A549 (cell line): ENCODE measurements around the gene CEP112.

Source experiments
- BHLHE40 ChIP-seq: IDR thresholded peaks from 2 replicates; pipeline ENCODE4 v1.6.1; 2012; ENCODE audit warnings: low read depth, low read length, inconsistent platforms
- CEBPB ChIP-seq, 2 experiments: fragments of >200 bp in 1 of 2; sonication (Bioruptor Twin) in 1 of 2; formaldehyde crosslinking in 1 of 2; IDR thresholded peaks; 2 replicates each; pipeline ENCODE4 v1.6.1; 2012 to 2016
- CHD2 ChIP-seq: fragments of 150-350 bp; IDR thresholded peaks from 2 replicates; pipeline ENCODE4 v1.6.1; 2014; ENCODE audit warnings: low read length; ENCODE audit not compliant: partially characterized antibody
- HDAC2 ChIP-seq: fragments of 200-600 bp; sonication (generic); IDR thresholded peaks from 2 replicates; pipeline ENCODE4 v1.6.1; 2016
- HOXB5 ChIP-seq: fragments of 250-450 bp; sonication (Bioruptor Pico); IDR thresholded peaks from 2 replicates; pipeline ENCODE4 v1.5.0; 2020; ENCODE audit warnings: mild to moderate bottlenecking, moderate library complexity
- KDM1A ChIP-seq: fragments of 200-600 bp; sonication (generic); IDR thresholded peaks from 2 replicates; pipeline ENCODE4 v1.6.1; 2016; ENCODE audit warnings: low read depth, mild to moderate bottlenecking
- POLR2A ChIP-seq: IDR thresholded peaks from 2 replicates; pipeline ENCODE4 v1.6.1; 2012; ENCODE audit warnings: mild to moderate bottlenecking, low read length
- RAD21 ChIP-seq, 2 experiments: fragments of >200 bp in 1 of 2; sonication (Bioruptor Twin) in 1 of 2; formaldehyde crosslinking in 1 of 2; IDR thresholded peaks in 1 of 2; conservative IDR thresholded peaks in 1 of 2; 2 replicates in 1 of 2; 3 replicates in 1 of 2; pipeline ENCODE4 v1.6.1; 2012 to 2018; ENCODE audit warnings: inconsistent platforms in 1 of 2
- RFX5 ChIP-seq: fragments of 450-650 bp; IDR thresholded peaks from 2 replicates; pipeline ENCODE4 v1.7.1; 2014; ENCODE audit warnings: antibody characterized with exemption, mild to moderate bottlenecking, moderate library complexity
- SMC3 ChIP-seq: fragments of >200 bp; sonication (Bioruptor Twin); formaldehyde crosslinking; IDR thresholded peaks from 3 replicates; pipeline ENCODE4 v1.6.1; 2018; ENCODE audit warnings: inconsistent platforms
- SREBF2 ChIP-seq: fragments of 450-650 bp; IDR thresholded peaks from 2 replicates; pipeline ENCODE4 v1.6.1; 2014; ENCODE audit warnings: mild to moderate bottlenecking, moderate library complexity
- TF ChIP-seq, protein P1 (sequence below): fragments of >200 bp; sonication (Bioruptor Twin); formaldehyde crosslinking; IDR thresholded peaks from 3 replicates; pipeline ENCODE4 v1.5.1; 2016
- TF ChIP-seq, protein P2 (sequence below): IDR thresholded peaks from 2 replicates; pipeline ENCODE4 v1.6.1; 2012

DNA sequence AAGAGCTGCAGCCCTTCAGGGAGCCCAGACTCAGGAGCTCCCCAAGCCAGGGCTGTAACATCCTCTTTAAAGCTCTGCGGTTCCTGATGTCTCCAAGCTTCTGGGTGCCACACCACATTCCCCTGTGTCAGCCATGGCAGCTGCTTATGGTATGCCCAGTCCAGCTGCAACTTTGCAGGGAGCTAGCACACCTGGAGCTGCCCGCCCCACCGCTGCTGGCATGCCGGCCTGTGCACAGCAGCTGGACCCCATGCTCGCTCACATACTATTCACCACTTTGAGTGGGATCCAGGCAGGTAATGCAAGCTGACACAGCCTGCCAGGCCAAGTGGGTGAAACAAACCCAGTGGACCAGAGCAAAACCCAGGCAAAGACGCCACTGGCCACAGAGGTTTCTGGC lies 324.9 kb downstream of the CEP112 start:
- TF ChIP-seq, protein P1, sequence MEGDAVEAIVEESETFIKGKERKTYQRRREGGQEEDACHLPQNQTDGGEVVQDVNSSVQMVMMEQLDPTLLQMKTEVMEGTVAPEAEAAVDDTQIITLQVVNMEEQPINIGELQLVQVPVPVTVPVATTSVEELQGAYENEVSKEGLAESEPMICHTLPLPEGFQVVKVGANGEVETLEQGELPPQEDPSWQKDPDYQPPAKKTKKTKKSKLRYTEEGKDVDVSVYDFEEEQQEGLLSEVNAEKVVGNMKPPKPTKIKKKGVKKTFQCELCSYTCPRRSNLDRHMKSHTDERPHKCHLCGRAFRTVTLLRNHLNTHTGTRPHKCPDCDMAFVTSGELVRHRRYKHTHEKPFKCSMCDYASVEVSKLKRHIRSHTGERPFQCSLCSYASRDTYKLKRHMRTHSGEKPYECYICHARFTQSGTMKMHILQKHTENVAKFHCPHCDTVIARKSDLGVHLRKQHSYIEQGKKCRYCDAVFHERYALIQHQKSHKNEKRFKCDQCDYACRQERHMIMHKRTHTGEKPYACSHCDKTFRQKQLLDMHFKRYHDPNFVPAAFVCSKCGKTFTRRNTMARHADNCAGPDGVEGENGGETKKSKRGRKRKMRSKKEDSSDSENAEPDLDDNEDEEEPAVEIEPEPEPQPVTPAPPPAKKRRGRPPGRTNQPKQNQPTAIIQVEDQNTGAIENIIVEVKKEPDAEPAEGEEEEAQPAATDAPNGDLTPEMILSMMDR, result no peak
- TF ChIP-seq POLR2A (no peak), RFX5 (no peak), HOXB5 (CRISPR knock-in tag) (no peak), CHD2 (no peak), SREBF2 (no peak), KDM1A (no peak), CEBPB (IDR thresholded peaks at IDR 0.05) (no peak), SMC3 (no peak), HDAC2 (no peak), RAD21 (conservative IDR thresholded peaks at IDR 0.05 in 1 of 2, IDR thresholded peaks at IDR 0.05 in 1 of 2) (no peak), BHLHE40 (no peak)
- TF ChIP-seq, protein P2, sequence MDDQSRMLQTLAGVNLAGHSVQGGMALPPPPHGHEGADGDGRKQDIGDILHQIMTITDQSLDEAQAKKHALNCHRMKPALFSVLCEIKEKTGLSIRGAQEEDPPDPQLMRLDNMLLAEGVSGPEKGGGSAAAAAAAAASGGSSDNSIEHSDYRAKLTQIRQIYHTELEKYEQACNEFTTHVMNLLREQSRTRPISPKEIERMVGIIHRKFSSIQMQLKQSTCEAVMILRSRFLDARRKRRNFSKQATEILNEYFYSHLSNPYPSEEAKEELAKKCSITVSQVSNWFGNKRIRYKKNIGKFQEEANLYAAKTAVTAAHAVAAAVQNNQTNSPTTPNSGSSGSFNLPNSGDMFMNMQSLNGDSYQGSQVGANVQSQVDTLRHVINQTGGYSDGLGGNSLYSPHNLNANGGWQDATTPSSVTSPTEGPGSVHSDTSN, result no peak
